HG03280 (cell line): ENCODE results near the gene MANBA.

Experiments used
- ATAC-seq: cut with Tn5 transposase; IDR thresholded peaks from one replicate; pipeline ENCODE4 v1.9.1; 2021; ENCODE audit warnings: mild to moderate bottlenecking, moderate library complexity; ENCODE audit not compliant: unreplicated experiment

Gene MANBA

DNA sequence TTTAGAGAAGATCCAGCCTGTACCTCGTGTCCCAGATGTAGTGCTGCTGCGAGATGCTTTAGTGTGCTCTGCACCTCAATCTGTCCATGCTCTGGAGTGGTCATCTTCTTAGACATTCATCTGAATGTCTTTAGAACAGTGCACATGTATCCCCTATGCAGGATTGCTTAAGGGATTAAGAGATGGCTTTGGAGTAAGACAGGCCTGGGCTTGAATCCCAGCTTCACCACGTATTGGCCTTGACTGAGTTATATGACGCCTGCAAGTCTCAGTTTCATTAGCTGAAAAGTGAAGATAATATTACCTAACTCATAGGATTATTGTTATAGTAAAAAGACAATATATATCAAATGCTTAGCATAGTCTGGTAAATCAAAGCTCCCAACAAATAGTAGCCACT lies 161.3 kb downstream of the MANBA start:
- peak; percentile 23 for ATAC-seq

DNA sequence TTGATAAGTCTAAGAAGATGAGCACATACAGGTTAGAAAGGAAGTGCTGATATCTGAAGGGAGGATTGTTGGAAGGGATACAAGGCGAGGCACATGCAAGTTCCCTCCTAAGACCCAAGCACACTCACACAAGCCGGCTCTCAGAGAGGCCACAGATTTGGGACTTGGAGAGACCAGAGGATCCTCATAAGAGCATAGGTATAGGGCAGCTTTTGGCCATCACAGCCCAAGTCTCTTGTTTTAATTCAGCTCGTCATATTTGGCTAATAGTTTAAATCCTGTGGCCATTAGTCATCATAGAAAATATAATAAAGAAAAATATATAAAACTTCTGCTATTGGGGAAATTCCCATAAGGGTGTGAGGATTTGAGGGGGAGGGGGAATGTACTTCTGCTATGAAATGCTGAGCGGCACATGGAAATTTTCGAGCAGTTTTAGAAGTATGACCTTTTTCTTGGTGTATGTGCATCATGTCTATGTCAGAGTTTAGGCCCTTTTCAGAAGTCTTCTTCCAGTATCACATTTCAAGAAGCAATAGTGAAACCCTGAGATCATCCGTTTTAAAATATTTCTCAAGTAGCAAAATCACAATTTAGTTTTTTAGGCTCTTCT lies 161.9 kb downstream of the MANBA start:
- peak; percentile 63 for ATAC-seq

DNA sequence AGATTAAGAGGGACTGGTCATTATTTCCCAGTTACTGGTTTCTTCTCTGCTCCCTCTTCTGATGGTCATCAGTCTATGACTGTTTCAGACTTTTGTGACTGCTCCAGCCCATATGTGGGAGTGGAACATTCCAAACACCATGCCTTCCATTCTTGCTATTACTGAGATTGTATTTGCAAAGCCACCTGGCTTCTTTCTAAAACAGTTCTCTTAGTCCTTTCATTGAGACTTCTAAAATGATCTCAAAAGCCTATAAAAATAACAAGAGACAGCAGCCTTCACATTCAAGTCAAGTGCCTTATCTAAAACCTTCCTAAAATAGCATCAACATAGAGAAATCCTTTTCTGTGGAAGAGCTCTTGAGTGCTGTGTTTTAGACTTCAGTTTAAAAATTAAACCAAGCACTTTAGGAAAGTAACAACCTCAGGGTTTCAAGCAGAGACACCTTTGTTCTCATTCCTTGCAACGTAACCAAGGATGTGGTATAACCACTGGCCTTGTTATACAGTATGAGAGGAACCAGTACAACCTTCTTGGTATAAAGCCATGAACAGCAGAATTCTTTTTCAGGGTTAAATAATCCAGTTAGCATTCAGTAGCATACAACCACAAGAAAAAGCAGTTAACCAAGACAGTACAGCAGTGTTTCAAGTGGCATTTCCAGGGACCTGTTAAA lies 162.5 kb downstream of the MANBA start:
- peak; percentile 37 for ATAC-seq

DNA sequence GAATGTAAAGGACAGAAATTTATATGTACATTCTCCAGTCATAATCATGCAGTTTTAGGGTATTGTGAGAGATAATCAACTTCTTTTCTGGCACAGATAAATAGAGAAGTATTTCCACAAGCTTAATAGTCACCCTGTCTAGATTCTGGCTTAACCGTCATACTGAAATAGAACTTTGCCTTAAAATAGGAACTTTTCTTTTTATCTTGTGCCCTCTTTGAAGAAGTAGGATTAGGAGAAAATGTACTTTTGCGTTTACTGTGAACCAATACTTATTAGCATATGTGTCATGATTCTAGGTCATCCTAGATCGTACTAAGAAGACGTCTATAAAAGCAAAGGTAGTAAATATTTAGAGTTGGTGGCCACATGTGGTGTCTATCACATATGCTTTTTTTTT lies 164.2 kb downstream of the MANBA start:
- no peak for ATAC-seq

DNA sequence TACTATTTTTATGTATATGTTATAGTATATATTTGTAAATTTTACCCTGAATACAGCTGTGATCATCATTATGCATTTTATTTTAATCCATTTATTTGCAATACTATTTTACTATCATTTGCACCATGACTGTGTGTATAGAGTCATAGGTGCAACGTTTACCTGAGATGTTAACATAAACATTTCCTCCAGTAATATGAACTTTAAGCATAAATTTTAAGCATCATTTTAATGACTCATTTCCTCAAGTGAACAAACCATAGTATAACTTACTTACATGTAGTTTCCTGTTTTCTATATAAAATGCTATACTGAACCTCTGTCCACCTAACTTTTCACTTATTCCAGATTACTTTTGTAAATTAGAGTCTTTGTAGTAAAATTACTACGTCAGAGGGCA lies 166.8 kb downstream of the MANBA start:
- no peak for ATAC-seq

DNA sequence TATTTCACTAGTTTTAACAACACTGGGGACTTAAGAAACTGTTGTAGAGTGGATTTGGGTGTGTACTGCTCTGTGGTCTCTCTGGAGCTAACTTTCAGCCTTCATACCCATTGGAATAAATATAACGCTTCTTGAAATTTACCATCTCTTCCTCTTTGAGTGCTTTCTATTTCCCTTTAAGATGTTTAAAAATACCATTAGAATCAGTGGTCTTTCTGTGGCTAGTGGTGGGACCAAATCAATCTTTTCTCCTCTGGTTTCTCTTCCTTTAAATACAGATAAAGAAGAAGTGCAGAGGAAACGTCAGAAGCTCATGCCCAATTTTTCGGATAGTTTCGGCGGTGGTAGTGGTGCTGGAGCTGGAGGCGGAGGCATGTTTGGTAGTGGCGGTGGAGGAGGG lies 167.6 kb downstream of the MANBA start:
- ATAC-seq = no peak

DNA sequence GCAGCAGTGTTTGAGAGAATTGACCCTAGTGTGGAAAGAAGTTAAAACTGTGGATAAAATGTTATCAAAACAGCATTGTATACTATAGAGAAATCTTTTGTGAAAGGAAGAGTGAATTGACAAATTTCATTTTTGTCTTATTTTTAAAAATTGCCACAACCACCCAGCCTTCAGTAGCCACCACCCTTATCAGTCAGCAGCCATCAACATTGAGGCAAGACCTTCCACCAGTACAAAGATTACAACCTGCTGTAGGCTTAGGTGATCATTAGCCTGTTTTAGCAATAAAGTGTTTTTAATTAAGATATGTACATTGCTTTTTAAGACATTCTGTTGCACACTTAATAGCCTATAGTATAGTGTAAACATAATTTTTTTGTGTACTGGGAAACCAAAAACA lies 168.5 kb downstream of the MANBA start:
- ATAC-seq = no peak

DNA sequence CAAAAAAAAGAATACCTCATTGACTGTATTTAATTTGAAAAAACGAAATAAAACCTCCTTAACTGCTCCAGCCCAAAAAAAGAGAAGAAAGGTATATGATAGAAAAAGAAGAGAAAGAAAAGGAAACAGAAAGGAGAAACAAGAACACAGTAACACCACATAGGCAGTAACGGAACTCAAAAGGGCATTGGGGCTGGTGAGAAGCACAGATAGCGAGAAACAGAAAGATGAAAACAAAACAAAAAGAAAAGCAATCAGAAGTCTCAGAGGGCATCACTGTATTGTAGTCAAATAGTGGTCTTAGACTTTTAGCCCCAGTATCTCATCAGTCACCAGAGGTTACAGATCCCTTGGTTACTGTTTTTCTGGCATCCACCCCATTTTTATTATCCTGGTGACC lies 171.0 kb downstream of the MANBA start:
- ATAC-seq = peak; percentile 45

DNA sequence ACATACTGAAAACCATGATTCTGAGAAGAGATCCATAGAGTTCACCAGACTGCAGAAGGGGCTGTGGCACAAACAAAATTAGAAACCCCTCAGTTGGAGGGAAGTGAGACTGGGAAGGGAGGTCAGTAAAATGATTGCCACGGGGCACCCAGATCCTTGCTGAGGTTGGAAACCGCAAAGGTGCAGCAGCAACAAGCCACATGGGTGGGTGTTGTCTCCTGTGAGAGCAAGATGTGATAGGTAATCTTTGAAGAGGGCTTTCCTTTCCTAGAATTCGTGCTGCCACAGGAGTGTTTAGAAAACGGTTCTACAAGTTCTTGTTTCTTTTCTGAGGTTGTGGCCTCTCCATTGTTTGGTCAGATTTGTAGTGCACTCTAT lies 174.1 kb downstream of the MANBA start:
- no peak for ATAC-seq

DNA sequence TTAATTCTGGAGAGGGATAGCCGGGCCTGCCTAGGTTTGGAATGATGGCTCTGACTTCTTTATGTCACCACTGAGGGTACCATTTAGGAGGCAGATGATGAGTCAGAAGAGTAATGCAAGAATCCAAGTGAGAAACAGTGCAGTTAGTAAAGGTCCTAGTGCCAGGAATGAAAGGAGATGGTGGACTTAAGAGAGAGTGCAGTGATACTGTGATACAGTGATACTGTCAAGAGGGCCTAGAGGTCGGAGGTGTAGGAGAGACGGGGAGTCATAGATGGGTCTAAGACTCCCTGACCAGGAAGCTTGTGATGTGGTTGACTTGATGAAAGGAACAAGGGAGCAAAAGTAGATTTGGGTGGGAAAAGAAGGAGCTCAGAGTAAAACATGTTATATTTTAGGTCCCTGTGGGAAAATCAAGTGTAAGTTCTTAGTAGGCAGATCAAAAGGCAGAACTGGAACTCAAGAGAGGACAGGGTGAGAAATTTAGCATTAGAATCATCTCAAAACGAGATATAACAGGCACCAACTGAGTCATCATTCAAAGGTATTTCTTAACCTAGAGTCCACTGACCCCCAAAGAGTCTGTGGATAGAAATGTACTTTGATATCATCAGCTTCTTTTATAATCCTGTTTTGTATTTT lies 174.6 kb downstream of the MANBA start:
- ATAC-seq = no peak

DNA sequence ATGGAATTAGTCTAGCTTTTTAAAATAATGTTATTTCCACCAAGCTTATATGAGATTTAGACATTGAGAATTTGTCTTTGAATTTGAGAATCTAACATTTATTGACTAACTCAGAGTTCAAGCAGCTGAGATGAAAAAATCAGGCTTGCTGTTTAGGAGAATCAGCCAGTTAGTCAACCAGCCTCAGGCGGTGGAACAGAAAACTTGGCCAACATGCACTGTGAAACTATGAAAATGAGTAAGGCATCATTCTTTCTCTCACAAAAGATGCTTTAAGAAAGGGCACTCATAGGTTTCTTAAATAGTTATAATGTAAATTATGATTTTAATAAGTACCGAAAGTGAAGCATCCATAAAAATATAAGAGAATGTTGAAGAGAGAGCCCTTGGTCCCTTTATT lies 175.4 kb downstream of the MANBA start:
- no peak for ATAC-seq

DNA sequence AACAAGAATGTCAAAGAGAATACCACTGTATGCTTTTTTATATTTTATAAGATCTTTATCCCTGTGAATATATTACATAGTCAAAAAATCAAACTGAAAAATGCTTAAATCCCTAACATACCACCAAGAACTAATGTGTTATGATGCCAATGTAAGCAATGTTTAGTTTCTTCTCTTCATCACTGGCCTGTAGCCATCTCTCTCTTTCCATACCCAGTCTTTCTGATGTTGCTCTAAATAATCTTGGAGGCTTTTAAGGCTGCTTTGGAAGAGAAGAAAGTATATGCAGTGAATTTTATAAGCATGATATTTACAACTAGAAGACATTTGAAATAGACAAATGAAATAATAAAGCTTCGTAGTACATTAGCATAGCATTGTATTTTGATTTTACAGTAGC lies 176.7 kb downstream of the MANBA start:
- no peak for ATAC-seq
